ENCODE measurements around the gene ARHGAP21.
"Not testable (repeated sequence)": the region's sequence is repeated elsewhere in the genome, so short reads cannot be mapped to it uniquely, and the experiment has no call there.

Gene ARHGAP21

DNA sequence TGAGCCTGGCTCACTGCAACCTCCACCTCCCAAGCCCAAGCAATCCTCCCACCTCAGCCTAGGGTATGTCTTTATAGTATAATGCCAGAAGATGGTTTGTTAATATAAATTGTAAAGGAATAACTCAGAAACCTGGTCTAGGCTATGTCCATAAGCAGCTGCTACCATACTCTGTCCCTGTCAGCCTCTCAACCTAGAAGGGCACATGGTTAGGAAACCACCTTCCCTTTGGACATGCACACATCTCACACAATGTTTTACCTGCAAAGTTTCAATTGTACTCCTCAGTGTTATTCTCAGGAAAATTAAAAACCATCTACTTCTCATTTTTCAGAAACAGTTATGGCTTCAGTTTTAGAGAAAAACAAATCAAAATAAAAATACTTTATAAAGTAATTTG, 40.1 kb downstream of the ARHGAP21 start:
- no peak for DNase-seq

- DNase-seq, result no peak
Measured at GRCh38 chr10:24681572-24682088, 42.1 kb downstream of the ARHGAP21 start.

DNA sequence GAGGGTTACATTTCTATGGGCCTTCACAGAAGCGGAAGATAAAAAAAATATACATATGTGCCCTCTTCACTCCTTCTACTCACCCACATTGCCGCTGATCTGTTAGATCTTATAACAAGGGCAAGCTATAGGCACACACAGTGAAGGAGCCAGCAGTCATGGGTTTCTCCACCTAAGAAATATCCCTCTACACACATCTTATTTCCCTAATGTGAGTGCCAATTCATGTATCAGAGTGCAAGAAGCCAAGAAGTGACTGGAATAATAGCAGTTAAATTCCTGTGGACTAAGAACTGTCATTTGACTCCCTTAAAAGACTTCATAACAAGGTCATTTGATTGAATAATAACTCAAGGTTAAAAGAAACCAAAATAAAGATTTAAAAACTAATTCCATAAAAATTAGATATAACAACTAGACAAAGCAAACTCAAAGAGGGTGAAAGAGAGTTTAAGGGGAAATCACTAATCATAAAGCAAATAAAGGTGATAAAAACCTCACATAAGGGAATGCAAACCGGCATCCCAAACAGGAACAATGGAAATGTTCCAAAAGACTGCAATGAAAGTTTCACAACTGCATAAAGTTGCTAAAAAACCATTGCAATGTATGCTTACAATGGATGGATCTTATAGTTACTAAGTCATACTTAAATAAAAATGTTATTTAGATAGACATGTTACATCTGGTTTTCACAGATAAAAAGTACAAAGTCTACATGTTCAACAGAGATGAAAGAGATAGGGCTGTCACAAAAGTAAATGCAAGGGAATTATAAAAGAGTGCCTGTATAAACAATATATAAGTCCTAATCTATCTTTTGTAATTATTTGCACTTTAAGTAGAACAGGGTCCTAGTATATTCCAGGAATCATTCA, 42.8 kb downstream of the ARHGAP21 start:
- peak; percentile 37 for DNase-seq

- DNase-seq, result no peak
Measured at GRCh38 chr10:24678757-24679156, 44.9 kb downstream of the ARHGAP21 start.

- no peak for DNase-seq
Measured at GRCh38 chr10:24674892-24675632, 48.6 kb downstream of the ARHGAP21 start.

DNA sequence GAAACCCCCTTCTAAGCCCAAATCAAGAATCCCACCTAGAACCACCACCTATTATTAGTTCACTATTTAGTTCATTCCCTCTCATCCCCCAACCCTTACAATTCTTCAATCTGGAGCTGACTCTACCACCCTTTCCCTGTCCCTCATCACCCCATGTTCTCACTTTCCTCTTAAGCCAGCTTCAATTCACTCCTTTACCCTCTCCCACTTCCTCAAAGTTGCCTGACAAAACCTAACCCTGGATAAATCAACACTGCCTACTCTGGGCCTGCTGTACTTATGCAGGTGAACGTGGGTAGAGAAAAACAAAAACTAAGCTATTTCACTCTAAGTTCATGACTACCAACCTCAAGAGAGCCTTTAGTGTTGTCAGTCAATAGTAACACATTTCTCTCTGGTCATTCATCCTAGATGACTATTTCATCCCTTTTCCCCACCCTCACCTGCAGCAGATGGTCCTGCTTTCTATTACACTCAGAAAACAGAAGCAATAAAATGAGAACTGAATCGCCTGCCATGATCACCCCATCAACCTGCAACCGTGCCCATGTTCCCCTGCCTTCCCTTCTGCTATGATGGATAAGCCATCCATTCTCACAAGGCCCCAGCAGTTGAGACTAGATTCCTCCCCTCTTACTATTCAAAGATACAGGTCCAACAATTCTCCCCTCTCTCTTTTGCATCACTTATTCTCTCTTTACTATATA, 52.6 kb downstream of the ARHGAP21 start:
- DNase-seq, result no peak

GRCh38 chr10:24669285-24669852, 54.3 kb downstream of the ARHGAP21 start:
- no peak for DNase-seq

GRCh38 chr10:24668247-24668646, 55.4 kb downstream of the ARHGAP21 start:
- DNase-seq, result no peak

GRCh38 chr10:24664991-24665390, 58.7 kb downstream of the ARHGAP21 start:
- no peak for DNase-seq

GRCh38 chr10:24661376-24661775, 62.3 kb downstream of the ARHGAP21 start:
- DNase-seq, result no peak

DNA sequence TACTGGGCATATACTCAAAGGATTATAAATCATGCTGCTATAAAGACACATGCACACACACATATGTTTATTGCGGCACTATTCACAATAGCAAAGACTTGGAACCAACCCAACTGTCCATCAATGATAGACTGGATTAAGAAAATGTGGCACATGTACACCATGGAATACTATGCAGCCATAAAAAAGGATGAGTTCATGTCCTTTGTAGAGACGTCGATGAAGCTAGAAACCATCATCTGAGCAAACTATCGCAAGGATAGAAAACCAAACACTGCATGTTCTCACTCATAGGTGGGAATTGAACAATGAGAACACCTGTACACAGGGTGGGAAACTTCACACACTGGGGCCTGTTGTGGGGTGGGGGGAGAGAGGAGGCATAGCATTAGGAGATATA, 65.4 kb downstream of the ARHGAP21 start:
- not testable (repeated sequence) for DNase-seq

DNA sequence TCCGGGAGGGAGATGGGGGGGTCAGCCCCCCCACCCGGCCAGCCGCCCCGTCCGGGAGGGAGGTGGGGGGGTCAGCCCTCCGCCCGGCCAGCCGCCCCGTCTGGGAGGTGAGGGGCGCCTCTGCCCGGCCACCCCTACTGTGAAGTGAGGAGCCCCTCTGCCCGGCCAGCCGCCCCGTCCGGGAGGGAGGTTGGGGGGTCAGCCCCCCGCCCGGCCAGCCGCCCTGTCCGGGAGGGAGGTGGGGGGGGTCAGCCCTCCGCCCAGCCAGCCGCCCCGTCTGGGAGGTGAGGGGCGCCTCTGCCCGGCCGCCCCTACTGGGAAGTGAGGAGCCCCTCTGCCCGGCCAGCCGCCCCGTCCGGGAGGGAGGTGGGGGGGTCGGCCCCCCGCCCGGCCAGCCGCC, 67.4 kb downstream of the ARHGAP21 start:
- not testable (repeated sequence) for DNase-seq

DNA sequence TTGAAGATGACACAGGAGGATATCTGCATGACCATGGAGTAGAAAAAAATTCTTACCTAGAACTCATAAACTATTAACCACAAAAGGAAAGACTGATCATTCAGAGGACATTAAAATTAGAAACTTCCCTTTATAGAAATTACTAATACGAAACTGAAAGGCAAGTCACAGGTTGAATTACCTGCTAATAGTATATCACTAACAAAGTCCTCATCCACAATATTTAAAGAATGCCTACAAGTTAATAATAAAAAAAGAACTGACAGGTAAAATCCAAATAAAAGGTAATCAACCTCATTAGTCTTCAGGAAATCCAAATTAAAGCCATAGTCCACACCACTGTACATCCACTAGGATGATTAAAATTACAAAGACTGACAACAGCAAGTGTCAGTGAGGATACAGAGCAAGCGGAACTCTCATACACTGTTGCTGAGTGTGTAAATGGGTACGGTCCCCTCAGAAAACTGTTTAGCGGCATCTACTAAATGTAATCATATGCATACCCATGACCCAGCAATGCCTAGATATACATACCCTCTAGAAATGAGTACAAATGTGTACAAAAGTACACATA, 71.2 kb downstream of the ARHGAP21 start:
- no peak for DNase-seq

- no peak for DNase-seq
Measured at GRCh38 chr10:24651923-24652322, 71.8 kb downstream of the ARHGAP21 start.

- DNase-seq, result no peak
Measured at GRCh38 chr10:24650669-24651391, 72.9 kb downstream of the ARHGAP21 start.

GRCh38 chr10:24645784-24646183, 77.9 kb downstream of the ARHGAP21 start:
- DNase-seq, result no peak

GRCh38 chr10:24645022-24645421, 78.7 kb downstream of the ARHGAP21 start:
- no peak for DNase-seq

GRCh38 chr10:24643679-24644209, 79.9 kb downstream of the ARHGAP21 start:
- DNase-seq, result no peak

DNA sequence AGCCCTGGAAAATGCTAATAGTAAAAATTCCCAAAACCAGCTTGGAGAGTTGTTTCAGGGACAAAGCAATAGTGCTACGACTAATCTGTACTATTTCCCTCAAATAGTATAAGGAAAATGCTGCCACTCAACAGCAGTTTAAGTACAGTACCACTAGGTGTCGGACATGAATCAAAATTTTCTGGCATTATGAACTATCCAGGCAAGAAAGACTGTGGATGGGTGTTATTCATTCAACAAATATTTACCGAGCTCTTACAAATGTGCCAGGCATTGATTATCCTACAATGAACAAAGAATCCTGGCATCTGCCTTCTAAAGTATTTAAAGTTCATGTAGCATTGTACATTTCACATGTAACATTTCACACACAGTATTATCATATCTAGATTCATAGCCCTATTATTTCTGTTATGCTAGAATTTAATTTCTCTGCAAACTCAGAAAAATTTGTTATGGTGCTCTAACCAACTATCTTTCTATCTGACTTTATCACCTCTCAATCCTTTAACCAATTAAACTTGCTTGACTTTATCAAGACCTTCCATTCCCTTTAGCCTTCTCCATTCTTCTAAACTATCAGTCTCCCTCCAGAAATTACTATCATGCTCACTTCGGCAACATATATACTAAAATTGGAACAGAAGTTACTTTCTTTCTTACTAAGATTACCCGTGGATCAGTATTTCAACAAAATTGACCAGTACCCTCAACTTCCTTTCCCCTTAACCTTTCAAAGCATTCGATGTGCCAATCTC, 80.6 kb downstream of the ARHGAP21 start:
- peak; percentile 88 for DNase-seq

DNA sequence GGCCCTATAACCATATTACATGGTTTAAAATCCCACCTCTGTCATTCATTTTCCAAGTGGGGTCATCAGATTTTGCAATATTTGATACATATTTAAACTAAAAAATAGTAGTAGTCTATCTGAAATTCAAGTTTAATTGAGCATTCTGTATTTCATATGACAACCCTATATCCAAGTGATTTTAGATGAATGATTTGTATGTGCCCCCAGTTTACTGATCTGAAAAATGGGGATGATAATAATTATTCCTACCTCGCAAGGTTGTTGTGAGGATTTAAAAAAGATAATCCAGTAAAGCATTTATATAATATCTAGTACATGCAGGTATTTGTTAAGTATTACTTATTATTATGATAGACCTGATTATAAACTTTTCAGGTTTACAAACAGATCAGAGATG, 84.6 kb downstream of the ARHGAP21 start:
- DNase-seq, result no peak
